Measurements from ENCODE around the gene LSM4.

The LSM4 gene

DNA sequence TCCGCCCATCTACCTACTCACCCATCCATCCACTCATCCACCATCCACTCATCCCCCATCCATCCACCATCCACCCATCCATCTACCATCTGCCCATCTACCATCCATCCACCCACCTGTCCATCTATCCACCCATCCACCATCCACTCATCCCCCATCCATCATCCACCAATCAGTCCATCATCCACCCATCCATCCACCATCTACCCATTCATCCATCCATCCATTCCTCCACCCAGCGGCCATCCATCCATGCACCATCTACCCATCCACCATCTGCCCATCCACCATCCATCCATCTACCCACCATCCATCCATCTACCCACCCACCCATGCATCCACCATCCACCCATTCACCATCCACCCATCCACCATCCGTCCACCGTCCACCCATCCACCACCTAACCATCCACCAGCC lies 27.8 kb downstream of the LSM4 start:
- no peaks in the 10 kb centered on the region for H3K27me3 ChIP-seq (ENCODE audit: control insufficient read depth, insufficient read depth, low read length)
- H3K9ac ChIP-seq (ENCODE audit: low read depth, low read length) = no peak overlapping the region
- H3K4me1 ChIP-seq (ENCODE audit: control insufficient read depth, insufficient read depth, low read length) = peaks cover 38% of the 10 kb centered on the region
- no peak overlapping the region for H3K4me2 ChIP-seq (ENCODE audit: low read length)
- no peaks in the 10 kb centered on the region for H3K36me3 ChIP-seq (ENCODE audit: insufficient read depth, low read length)
- H3K4me3 ChIP-seq (ENCODE audit: low read length) = no peak overlapping the region
- no peaks in the 10 kb centered on the region for H3K9me3 ChIP-seq (replicated peaks; ENCODE audit: low read length)

DNA sequence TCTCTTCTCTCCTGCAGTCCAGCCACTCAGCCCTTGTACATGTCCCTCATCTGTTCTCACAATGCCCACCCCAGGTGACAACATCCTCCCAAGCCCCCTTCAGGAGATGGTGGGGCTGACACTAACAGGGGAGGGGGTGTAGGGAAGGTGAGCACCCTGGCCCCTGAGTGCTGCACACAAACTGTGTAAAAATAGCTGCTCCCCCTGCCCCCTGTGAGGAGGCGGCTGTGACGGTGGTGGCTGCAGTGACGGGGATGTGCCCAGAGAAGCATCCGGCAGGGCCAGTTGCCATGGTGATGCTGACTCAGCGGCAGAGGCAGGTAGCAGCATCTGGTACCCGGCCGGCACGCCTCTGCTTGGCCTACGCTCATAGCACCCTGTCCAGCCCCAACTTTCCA lies 28.4 kb downstream of the LSM4 start:
- no peak overlapping the region for H3K4me3 ChIP-seq (ENCODE audit: low read length)
- H3K27me3 ChIP-seq (ENCODE audit: control insufficient read depth, insufficient read depth, low read length) = no peaks in the 10 kb centered on the region
- no peak overlapping the region for H3K4me2 ChIP-seq (ENCODE audit: low read length)
- H3K4me1 ChIP-seq (ENCODE audit: control insufficient read depth, insufficient read depth, low read length) = peaks cover 38% of the 10 kb centered on the region
- no peak overlapping the region for H3K9ac ChIP-seq (ENCODE audit: low read depth, low read length)
- H3K9me3 ChIP-seq (replicated peaks; ENCODE audit: low read length) = no peaks in the 10 kb centered on the region
- no peaks in the 10 kb centered on the region for H3K36me3 ChIP-seq (ENCODE audit: insufficient read depth, low read length)

DNA sequence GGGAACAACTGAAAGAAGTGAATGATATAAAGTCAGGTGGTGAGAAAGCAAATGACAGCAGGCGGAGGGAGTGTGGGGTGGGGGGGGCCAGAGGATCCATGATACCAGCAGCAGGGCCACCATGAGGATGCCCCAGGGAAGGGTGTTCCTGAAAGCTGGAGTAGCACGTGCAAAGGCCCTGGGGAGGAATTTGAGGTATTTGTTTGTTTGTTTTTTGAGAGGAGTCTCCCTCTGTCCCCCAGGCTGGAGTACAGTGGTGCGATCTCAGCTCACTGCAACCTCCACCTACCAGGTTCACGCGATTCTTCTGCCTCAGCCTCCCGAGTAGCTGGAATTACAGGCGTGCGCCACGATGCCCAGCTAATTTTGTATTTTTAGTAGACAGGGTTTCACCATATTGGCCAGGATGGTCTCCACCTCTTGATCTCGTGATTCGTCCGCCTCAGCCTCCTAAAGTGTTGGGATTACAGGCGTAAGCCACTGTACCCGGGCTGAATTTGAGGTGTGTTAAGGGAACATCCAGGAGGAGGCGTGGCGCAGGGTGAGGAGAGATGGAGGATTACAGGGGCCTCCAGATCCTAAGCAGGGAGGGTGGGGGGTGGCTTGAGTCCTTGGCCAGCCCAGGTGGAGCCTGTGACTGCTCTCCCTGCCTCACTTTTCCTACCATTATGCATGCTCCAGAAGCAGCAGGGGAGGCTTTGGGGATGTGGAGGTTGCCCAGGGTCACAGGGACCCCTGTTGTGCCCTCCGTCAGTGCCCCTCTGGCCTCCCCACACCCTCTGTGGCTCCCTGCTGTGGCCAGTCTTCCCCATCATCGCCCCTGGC lies 29.0 kb downstream of the LSM4 start:
- H3K4me3 ChIP-seq (ENCODE audit: low read length) = no peak overlapping the region
- no peaks in the 10 kb centered on the region for H3K9me3 ChIP-seq (replicated peaks; ENCODE audit: low read length)
- peaks cover 34% of the 10 kb centered on the region for H3K4me1 ChIP-seq (ENCODE audit: control insufficient read depth, insufficient read depth, low read length)
- no peaks in the 10 kb centered on the region for H3K36me3 ChIP-seq (ENCODE audit: insufficient read depth, low read length)
- H3K4me2 ChIP-seq (ENCODE audit: low read length) = no peak overlapping the region
- H3K9ac ChIP-seq (ENCODE audit: low read depth, low read length) = peak overlapping the region; percentile 90
- no peaks in the 10 kb centered on the region for H3K27me3 ChIP-seq (ENCODE audit: control insufficient read depth, insufficient read depth, low read length)

DNA sequence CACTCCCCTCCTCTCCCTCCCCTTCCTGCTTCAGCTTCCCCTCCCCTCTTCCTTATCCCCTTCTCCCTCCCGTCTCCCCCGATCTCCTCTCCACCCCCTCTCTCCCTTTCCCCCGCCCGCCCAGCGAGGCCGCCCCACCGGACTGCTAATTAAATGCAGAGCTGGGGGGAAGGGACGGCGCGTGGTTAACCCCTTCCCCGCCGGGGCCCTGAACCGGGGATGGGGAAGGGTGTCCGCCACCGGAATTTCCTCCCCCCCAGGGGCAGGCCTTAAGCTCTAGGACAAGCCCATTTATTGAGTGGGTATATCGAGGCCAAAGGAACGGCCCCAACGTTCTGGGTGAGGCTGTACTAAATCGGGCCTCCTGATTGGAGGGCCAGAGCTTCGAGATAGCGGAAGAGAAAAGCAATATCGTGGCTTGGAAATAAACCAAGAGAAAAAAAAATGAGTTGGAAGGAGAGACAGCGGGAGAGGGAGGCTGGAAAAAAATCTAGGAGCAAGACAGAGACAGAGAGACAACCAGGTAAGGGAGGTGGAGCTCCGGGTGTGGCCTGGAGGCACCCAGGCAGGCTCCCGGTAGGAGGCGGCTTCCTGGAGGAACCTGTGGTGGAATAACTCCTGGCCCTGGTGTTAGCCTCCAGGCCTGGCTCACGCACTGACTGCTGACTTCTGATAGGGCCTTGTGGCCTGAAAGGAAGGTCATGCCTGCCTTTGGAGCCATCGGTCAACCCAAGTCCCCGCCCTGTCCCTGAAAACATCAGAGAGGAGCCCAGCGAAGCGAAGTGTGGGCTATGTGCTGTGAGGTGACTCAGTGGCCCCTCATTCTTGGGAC lies 29.9 kb downstream of the LSM4 start:
- peak overlapping the region; percentile 90 for H3K9ac ChIP-seq (ENCODE audit: low read depth, low read length)
- H3K4me1 ChIP-seq (ENCODE audit: control insufficient read depth, insufficient read depth, low read length) = peaks cover 29% of the 10 kb centered on the region
- H3K4me3 ChIP-seq (ENCODE audit: low read length) = peak overlapping the region; percentile 74

DNA sequence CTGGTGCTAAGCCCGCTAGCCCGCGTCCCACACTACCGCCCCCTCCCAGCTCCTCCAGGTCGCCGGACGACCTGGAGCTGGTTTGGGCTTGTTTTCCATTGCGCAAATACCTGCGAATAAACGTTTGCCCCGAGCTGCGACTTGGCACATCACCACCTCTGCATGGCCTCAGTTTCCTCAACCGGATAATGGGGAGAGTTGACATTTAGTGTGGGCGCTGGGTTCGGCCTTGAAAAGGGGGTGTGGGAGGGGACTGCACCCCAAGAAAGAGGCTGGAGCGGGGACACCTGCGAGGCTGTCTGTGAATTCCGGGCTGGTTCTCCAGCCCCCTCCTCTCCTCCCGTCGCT lies 30.4 kb downstream of the LSM4 start:
- peaks cover 33% of the 10 kb centered on the region for H3K4me1 ChIP-seq (ENCODE audit: control insufficient read depth, insufficient read depth, low read length)
- H3K4me2 ChIP-seq (ENCODE audit: low read length) = peak overlapping the region; percentile 98
- no peaks in the 10 kb centered on the region for H3K27me3 ChIP-seq (ENCODE audit: control insufficient read depth, insufficient read depth, low read length)
- no peaks in the 10 kb centered on the region for H3K9me3 ChIP-seq (replicated peaks; ENCODE audit: low read length)
- H3K36me3 ChIP-seq (ENCODE audit: insufficient read depth, low read length) = no peaks in the 10 kb centered on the region
- H3K9ac ChIP-seq (ENCODE audit: low read depth, low read length) = peak overlapping the region; percentile 90
- peak overlapping the region; percentile 74 for H3K4me3 ChIP-seq (ENCODE audit: low read length)

More for the DNA sequence above, 29.9 kb downstream of the LSM4 start:
- H3K36me3 ChIP-seq (ENCODE audit: insufficient read depth, low read length) = no peaks in the 10 kb centered on the region
- peak overlapping the region; percentile 98 for H3K4me2 ChIP-seq (ENCODE audit: low read length)
- no peaks in the 10 kb centered on the region for H3K27me3 ChIP-seq (ENCODE audit: control insufficient read depth, insufficient read depth, low read length)
- H3K9me3 ChIP-seq (replicated peaks; ENCODE audit: low read length) = no peaks in the 10 kb centered on the region

DNA sequence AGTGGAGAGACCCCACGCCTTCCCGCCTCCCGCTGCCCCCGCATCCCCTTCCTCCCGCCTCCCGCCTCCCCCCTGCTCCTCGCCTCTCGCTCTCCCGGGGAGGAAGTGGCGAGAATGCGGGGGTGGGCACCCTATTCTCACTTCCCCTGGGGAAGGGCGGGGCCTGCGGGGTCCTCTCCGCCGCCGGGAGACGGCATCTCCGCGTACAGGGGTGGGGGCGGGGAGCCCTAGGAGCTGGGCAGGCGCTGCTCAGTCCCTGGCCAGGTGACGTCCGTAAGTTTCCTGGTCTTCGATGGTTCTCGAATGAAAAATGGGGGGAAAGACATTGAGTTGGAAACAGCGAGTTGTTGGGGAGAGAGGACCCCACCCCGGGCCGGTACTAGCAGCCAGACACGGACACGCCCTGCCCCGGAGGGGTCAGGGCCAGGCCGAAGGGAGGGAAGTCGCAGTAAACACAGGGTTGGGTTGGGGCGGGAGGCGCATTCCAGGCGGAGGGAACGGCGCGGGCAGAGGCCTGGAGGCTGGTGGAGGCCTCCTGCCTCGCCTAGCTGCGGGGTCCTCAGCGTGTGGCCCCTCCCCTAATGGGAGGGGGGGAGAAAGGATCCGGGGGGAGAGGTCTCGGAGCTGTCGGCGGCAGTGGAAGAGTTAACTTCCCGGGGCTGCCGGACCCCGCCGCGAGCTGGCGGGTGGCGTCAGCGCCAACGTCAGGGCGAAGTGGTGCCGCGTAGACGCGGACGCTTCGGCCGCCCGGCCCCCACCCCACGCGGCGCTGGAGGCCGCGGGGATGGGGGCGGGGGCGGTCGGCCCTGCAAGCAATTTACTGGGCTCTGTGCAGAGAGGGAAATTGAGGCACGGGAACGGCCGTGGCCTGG lies 31.1 kb downstream of the LSM4 start:
- Histone ChIP-seq H3K9ac (ENCODE audit: low read depth, low read length) (peak overlapping the region; percentile 90), H3K4me2 (ENCODE audit: low read length) (peak overlapping the region; percentile 98), H3K9me3 (replicated peaks; ENCODE audit: low read length) (no peaks in the 10 kb centered on the region), H3K36me3 (ENCODE audit: insufficient read depth, low read length) (no peaks in the 10 kb centered on the region), H3K27me3 (ENCODE audit: control insufficient read depth, insufficient read depth, low read length) (no peaks in the 10 kb centered on the region), H3K4me3 (ENCODE audit: low read length) (peak overlapping the region; percentile 74), H3K4me1 (ENCODE audit: control insufficient read depth, insufficient read depth, low read length) (peaks cover 33% of the 10 kb centered on the region)

DNA sequence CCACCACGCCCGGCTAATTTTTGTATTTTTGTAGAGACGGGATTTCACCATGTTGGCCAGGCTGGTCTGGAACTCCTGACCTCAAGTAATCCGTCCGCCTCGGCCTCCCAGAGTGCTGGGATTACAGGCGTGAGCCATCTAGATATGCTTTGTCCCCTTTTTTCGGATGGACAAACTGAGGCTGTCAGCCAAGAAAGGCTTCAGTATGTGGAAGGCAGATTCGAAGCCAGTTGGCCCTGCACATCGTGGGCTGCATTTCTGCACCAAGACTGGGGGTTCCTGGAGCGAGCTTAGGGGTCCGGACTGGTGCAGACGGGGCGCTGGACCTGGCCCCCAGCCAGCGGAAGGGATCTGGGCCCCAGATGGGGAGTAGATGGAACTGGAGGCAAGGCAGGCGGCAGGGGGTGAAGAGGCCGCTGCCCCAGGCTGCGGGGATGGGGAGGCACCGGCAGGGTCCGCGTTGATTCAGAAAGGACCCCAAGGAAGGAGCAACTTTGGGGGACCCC lies 31.8 kb downstream of the LSM4 start:
- H3K9ac ChIP-seq (ENCODE audit: low read depth, low read length) = peak overlapping the region; percentile 90

DNA sequence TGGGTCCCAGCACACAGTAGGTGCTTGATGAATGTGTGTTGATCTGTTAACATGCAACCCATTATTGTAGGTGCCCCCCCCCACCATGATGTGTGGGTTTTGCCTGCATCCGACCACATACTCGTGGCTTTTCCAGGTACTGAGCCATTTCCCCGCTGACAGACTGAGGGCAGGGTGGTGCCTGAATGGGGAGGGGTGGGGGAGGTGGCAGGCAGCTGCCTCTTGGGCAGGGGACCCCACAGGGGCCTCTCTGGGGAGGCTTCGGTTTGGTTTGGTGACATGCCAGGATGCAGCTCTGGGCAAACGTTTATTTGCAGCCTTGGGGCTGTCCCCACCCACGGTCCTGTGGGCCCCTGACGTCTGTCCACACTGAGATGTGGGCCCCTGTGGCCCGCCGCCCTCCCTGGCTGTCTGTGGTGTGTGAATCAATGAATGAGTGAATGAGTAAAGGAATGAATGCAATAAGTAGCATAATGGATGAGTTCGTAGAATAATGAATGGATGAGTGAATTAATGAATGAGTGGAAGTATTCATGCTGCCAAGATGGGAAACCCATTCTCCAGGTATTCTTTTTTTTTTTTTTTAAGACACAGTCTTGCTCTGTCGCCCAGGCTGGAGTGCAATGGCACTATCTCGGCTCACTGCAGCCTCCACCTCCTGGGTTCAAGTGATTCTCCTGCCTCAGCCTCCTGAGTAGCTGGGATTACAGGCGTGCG lies 32.4 kb downstream of the LSM4 start:
- Histone ChIP-seq H3K4me1 (ENCODE audit: control insufficient read depth, insufficient read depth, low read length) (peaks cover 37% of the 10 kb centered on the region), H3K27me3 (ENCODE audit: control insufficient read depth, insufficient read depth, low read length) (no peaks in the 10 kb centered on the region), H3K9ac (ENCODE audit: low read depth, low read length) (no peak overlapping the region), H3K4me2 (ENCODE audit: low read length) (no peak overlapping the region), H3K9me3 (replicated peaks; ENCODE audit: low read length) (no peaks in the 10 kb centered on the region), H3K4me3 (ENCODE audit: low read length) (no peak overlapping the region), H3K36me3 (ENCODE audit: insufficient read depth, low read length) (no peaks in the 10 kb centered on the region)

More for the DNA sequence above, 31.8 kb downstream of the LSM4 start:
- Histone ChIP-seq H3K4me2 (ENCODE audit: low read length) (peak overlapping the region; percentile 98), H3K4me1 (ENCODE audit: control insufficient read depth, insufficient read depth, low read length) (peaks cover 37% of the 10 kb centered on the region), H3K27me3 (ENCODE audit: control insufficient read depth, insufficient read depth, low read length) (no peaks in the 10 kb centered on the region), H3K36me3 (ENCODE audit: insufficient read depth, low read length) (no peaks in the 10 kb centered on the region), H3K4me3 (ENCODE audit: low read length) (peak overlapping the region; percentile 74), H3K9me3 (replicated peaks; ENCODE audit: low read length) (no peaks in the 10 kb centered on the region)

DNA sequence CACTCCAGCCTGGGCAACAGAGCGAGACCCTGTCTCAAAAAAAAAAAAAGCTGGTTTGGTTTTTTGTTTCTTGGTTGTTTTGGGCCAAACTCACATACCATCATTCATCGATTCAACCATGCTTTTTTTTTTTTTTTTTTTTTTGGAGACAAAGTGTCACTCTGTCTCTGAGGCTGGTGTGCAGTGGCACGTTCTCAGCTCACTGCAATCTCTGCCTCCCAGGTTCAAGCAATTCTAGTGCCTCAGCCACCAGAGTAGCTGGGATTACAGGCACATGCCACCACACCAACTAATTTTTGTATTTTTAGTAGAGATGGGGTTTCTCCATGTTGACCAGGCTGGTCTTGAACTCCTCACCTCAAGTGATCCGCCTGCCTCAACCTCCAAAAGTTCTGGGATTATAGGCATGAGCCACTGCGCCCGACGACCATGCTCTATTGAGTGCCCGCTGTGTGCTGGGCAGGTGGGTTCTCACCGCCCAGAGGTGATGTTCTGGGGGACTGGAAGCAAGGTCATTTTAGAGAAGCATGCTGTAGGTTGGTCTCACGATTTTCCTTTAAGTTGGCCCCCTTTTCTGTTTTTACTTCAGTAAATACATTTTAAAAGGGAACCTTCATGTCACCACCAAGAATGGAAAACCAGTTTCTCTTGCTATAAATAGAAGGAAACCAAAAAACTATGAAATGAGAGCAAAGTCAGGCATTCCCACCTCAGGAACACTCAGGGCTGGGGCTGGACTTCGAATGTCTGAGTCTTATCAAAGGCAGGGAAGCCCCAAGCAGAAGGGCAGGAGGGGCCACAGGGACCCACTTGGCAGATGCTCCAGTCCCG lies 33.2 kb downstream of the LSM4 start:
- Histone ChIP-seq H3K27me3 (ENCODE audit: control insufficient read depth, insufficient read depth, low read length) (no peaks in the 10 kb centered on the region), H3K9ac (ENCODE audit: low read depth, low read length) (no peak overlapping the region), H3K4me3 (ENCODE audit: low read length) (no peak overlapping the region), H3K4me2 (ENCODE audit: low read length) (no peak overlapping the region), H3K36me3 (ENCODE audit: insufficient read depth, low read length) (no peaks in the 10 kb centered on the region), H3K4me1 (ENCODE audit: control insufficient read depth, insufficient read depth, low read length) (peaks cover 40% of the 10 kb centered on the region), H3K9me3 (replicated peaks; ENCODE audit: low read length) (no peaks in the 10 kb centered on the region)
